SKM-1 treated with dmso at 0.1 percent for 144 hours (cell line): Measurements from ENCODE around the gene IL13.
"Not testable (repeated sequence)": the region's sequence is repeated elsewhere in the genome, so short reads cannot be mapped to it uniquely, and the experiment has no call there.

ENCODE experiments used
- DNase-seq: peaks from one replicate; lab custom pipeline; 2025; ENCODE audit not compliant: unreplicated experiment; lab: John Stamatoyannopoulos, UW

Gene IL13

GRCh38 chr5:132657676-132658380, at the start of gene IL13:
IL13 (plus strand) TSS chr5:132658173; CDS start chr5:132658187, 14 bp downstream.
- no peak for DNase-seq

- no peak for DNase-seq
Observed at GRCh38 chr5:132611965-132612364, 46.0 kb upstream of the IL13 start.

GRCh38 chr5:132612846-132613245, 45.1 kb upstream of the IL13 start:
- DNase-seq = no peak

GRCh38 chr5:132621699-132622098, 36.3 kb upstream of the IL13 start:
- DNase-seq = no peak

- no peak for DNase-seq
Observed at GRCh38 chr5:132622608-132623007, 35.4 kb upstream of the IL13 start.

GRCh38 chr5:132627470-132627869, 30.5 kb upstream of the IL13 start:
- DNase-seq = no peak

- no peak for DNase-seq
Observed at GRCh38 chr5:132628814-132629213, 29.2 kb upstream of the IL13 start.

GRCh38 chr5:132629230-132629944, 28.6 kb upstream of the IL13 start:
- DNase-seq = no peak

GRCh38 chr5:132633587-132633986, 24.4 kb upstream of the IL13 start:
- not testable (repeated sequence) for DNase-seq

GRCh38 chr5:132635873-132636272, 22.1 kb upstream of the IL13 start:
- no peak for DNase-seq

- DNase-seq = no peak
Observed at GRCh38 chr5:132637241-132637640, 20.7 kb upstream of the IL13 start.

- DNase-seq = no peak
Observed at GRCh38 chr5:132639706-132640130, 18.3 kb upstream of the IL13 start.

GRCh38 chr5:132640613-132641012, 17.4 kb upstream of the IL13 start:
- no peak for DNase-seq

GRCh38 chr5:132641241-132641723, 16.7 kb upstream of the IL13 start:
- DNase-seq = no peak

GRCh38 chr5:132641841-132642240, 16.1 kb upstream of the IL13 start:
- no peak for DNase-seq

- no peak for DNase-seq
Observed at GRCh38 chr5:132644177-132644576, 13.8 kb upstream of the IL13 start.

- DNase-seq = no peak
Observed at GRCh38 chr5:132646583-132647266, 11.2 kb upstream of the IL13 start.

GRCh38 chr5:132647473-132647872, 10.5 kb upstream of the IL13 start:
- DNase-seq = no peak

- DNase-seq = no peak
Observed at GRCh38 chr5:132648355-132648754, 9.6 kb upstream of the IL13 start.

GRCh38 chr5:132651838-132652469, 6.0 kb upstream of the IL13 start:
- no peak for DNase-seq

GRCh38 chr5:132653716-132654115, 4.3 kb upstream of the IL13 start:
- no peak for DNase-seq
